ENCODE measurements around the gene MYBPC2.
A peak's percentile ranks its signal among the peaks of the same experiment; 100 is the strongest.
"Not testable (repeated sequence)": the region's sequence is repeated elsewhere in the genome, so short reads cannot be mapped to it uniquely, and the experiment has no call there.

The MYBPC2 gene

DNA sequence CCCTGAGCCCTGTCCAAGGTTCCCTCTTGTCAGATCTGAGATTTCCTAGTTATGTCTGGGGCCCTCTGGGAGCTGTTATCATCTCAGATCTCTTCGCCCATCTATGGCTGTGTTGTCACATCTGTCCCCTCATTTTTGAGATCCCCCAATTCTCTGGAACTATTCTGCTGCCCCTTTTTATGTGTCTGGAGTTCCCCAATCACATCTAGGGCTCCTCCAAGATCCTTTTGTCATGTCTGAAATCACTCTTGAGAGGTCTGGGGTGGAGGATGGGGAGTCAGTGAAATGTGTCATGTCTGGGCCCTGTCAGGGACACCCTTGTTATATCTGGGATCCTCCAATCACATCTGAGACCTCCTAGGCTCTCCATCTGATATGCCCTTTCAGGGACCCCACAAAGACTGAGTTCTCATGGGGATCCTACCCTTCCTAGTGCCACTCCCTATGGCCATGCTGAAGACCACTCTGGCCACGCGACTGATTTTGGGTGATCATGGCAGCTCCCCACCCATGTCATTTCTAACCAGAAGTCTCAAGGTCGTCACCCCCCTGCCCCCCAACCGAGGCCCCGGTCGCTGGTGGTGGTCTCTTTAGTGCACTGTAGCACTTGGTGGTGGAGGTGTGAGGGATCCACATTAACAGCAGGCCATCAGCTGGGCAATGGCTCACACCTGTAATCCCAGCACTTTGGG, 3.8 kb upstream of the MYBPC2 start:
- DNase-seq = no peak

DNA sequence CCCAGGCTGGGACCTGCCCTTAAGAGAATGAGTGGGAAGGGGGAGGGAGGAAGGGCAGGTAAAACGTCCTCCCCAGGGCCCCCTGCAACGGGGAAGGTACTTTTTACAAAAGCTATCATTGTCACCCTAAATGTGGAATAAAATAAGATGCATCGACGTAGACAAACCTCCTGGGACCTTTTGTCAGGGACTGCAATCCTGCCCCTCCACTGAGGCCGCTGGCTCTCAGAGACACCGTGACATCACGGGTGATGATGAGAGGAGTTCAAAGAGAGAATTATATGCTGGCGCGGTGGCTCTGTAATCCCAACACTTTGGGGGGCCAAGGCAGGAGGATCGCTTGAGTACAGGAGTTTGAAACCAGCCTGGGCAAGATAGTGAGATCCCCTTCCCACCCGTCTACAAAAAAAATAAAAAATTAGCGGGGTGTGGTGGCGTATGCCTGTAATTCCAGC, 1.8 kb upstream of the MYBPC2 start:
- no peak for DNase-seq

DNA sequence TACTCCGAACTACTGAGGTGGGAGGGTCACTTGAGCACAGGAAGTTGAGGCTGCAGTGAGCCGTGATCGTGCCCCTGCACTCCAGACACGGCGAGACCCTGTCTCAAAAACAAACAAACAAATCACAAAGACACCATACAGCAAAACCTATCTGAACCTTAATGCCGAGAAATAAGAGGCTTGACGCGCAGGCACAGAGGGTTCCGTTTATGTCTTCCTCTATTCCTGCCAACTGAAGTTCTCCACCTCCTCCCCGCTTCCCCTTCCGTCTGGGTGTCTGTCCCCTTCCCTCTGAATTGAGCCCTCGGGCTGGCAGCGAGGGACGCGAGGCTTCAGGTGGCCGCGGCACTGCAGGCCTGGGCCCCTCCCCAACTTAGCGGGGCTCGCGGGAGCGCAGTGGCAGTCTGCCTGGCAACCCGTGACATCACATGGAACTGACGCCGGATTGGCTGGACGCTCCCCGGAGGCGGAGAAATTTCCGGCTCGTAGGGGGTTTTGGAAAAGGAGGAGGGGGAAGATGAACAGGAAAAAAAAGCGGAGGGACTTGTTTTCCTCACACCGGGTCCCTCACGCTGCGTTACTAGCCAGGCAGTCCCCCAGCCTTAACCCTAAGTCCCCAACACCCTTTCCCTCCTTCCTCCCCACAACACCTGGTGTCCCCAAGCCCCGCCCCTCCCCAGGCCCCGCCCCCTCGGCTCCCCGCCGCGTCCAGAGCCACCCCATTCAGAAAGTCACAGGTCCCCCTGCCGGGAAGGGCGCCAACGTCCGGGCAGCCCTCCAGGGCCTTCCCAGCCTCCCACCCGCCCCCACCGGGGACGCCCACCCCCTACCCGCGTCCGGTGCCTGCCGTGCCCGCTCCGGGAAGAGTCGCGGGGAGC, 1.1 kb upstream of the MYBPC2 start:
- peak; percentile 10 for DNase-seq

DNA sequence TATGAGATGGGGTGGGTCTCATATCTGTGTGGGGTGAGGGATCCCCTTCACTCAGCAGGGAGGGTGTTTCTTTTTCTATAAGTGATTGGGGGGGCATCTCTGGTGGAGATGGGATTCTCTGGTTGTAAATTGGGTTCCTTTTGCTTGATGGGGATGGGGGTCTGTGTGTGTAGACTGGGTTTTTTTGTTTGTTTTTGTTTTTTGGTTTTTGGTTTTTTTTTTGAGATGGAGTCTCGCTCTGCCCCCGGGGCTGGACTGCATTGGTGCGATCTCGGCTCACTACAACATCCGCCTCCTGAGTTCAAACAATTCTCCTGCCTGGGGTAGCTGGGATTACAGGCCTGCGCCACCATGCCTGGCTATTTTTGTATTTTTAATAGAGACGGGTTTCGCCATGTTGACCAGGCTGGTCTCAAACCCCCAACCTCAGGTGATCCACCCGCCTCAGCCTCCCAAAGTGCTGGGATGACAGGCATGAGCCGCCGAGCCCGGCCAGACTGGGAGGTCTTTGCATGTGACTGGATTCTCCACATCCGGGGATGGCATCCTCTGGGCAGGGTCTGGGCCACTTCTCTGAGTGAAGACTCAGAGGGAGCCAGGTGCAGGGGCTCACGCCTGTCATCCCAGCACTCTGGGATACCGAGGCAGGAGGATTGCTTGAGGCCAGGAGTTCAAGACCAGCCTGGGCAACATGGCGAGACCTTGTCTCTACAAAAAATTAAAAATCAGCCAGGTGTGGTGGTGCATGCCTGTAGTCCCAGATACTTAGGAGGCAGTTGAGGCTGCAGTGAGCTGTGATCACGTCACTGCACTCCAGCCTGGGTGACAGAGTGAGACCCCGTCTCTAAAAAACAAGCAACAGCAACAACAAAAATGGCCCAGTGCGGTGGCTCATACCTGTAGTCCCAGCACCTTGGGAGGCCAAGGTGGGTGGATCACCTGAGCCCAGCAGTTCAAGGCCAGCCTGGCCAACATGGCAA, 799 bp downstream of the MYBPC2 start:
- DNase-seq = no peak

DNA sequence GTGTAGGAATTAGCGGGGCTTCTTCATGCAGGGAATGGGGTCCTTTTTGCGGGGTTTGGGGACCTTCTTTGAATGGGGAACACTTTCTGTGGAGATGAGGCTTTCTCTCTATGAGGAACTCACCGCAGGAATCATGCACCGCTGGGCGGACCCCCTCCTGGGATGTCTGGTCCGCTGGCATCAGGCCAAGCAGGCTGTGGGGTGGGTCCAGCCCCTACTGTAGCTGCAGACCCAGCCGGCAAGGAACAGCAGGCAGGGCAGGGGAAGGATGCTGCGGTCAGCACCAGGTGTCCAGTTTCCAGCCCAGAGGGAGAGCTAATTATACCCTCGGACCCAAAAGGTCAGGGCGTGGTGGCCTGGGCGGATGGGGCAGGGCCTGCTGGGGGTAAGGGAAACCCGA, 1.8 kb downstream of the MYBPC2 start:
- DNase-seq = no peak

DNA sequence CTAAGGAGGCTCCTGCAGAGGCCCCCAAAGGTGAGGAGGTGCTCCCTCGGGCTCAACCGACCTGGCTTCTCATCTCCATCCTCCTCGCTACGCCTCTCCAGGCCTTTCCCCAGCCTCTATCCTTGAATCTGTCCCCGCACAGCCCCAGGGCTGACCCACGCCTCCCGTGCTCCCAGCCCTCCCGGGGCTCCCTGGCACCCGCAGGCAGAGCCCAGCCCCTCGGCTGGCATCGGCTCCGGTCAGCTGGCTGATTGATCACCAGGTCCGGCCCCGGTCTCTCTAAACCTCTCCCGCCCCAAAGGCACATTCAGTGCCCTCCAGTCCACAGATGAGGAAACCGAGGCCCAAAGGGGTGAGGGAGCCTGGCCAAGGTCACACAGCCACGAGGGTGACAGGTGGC, 2.5 kb downstream of the MYBPC2 start:
- no peak for DNase-seq

DNA sequence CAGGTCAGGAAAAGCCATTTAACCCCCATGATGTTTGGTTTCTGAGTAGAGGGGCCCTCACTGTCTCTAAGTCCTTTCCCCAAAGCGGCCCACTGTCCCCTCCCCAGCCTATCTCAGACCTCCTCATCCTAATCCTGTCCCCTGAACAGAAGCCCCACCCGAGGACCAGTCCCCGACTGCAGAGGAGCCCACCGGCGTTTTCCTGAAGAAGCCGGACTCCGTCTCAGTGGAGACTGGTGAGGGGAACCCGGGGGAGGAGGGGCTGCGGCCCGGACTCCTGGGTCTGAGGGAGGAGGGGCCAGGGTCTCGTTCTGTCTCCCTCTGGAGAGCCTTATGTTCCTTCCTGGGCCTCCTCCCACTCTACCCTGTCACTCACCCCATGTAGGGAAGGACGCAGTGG, 2.9 kb downstream of the MYBPC2 start:
- DNase-seq = no peak

DNA sequence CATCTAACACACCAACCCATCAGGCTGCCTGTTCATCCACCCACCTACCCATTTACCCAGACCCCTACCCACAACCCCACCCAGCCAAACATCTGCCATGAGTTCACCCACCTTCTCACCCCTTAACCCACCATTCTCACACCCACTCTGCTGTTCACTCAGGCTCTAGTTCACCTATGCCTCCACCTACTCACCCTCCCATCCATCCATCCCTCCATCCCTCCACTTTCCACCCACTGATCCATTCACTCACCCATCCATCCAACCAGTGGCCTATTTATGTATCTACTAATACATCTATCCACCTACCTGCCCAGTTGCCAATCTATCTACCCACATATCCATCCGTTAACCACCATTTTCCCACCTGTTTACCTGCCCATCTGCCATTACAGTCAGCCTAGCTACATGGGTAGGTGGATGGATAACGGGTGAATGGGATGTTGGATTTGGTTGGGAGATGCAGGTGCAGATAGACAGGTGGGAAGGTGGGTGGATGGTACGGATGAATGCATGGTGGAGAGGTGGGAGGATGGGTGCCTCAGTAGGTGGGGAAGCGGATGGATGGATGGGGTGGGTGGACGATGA, 5.3 kb downstream of the MYBPC2 start:
- DNase-seq = no peak

DNA sequence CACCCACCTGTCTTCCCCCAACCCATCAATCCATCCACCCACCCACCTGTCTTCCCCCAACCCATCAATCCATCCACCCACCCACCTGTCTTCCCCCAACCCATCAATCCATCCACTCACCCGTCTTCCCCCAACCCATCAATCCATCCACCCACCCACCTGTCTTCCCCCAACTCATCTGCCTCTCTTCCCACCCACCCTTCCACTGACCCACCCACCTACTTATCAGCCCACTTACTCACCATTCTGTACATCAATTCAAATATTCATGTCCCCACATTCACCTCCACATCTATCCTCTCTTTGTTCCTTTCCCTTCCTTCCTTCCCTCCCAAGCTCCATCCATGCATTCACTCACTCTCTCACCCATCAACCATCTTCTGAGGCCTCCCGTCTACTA, 6.4 kb downstream of the MYBPC2 start:
- not testable (repeated sequence) for DNase-seq

DNA sequence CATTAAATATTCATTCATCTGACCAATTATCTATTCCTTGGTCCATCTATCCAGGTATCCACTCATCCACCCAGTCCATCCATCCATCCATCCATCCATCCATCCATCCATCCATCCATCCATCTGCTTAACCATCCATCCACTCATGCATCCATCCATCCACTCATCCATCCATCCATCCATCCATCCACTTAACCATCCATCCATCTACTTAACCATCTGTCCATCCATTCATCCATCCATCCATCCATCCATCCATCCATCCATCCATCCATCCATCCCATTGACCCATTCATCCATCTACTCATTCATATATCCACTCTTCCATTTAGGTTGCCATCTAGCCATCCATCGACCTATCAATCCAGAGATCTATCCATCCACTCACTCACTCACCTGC, 11.4 kb downstream of the MYBPC2 start:
- no peak for DNase-seq

DNA sequence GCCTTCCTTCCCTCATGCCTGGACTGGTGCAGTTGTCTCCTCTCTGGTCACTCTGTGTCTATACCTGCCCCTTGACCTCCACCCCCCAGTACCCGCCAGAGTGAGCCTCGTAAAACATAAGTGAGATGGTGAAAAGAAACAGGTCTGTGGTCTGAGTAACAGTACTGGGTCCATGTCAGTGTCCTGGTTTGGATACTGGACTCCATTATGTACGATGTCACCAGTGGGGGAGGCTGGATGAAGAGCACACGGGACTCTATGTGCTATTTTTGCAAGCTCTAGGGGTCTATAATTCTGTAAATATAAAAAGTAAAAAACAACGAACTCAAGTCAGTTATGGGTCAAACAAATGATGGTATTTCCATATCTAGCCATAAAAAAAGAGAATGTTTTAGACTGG, 14.4 kb downstream of the MYBPC2 start:
- DNase-seq = no peak

DNA sequence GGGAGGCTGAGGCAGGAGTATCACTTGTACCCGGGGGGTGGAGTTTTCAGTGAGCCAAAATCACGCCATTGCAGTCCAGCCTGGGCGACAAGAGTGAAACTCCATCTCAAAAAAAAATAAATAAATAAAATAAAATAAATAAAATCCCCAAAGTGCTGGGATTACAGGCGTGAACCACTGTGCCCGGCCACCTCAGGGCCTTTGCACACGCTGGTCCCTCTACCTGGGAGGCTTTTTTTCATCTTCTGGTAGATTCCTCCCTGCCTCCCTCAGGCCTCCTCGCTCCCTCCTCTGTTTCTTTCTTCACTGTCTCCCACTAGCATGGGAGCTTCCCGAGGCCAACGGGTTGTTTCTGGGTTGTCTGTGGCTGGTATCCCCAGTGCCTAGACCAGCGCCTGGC, 15.1 kb downstream of the MYBPC2 start:
- no peak for DNase-seq

DNA sequence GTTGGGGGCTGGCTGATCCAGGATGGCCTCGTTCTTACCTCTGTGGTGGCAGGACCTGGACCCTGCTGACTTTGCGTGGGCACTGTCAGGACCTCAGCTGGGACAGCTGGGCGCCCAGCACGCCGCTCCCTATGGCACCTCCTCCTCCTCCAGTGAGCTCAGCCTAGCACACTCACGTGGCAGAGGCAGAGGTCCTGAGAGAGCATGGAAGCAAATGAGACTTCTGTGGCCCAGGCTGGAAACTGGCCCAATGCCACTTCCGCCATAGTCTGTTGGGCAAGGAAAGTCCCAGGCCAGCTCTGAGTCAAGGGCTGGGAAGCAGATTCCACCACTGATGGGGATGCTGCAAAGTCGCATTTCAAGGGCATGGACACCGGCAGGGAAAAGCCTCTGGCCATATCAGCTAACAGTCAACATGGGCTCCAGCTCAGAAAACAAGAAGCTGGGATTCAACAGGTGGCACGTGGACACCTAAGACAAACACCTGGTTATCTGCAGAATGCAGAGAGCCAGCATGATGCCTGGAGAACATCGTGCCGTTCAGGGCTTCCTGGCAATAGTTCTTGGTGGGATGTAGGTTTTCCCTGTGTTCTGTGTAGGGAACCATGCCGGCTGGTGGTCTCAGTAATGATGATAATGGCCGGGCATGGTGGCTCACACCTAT, 16.7 kb downstream of the MYBPC2 start:
- DNase-seq = no peak

DNA sequence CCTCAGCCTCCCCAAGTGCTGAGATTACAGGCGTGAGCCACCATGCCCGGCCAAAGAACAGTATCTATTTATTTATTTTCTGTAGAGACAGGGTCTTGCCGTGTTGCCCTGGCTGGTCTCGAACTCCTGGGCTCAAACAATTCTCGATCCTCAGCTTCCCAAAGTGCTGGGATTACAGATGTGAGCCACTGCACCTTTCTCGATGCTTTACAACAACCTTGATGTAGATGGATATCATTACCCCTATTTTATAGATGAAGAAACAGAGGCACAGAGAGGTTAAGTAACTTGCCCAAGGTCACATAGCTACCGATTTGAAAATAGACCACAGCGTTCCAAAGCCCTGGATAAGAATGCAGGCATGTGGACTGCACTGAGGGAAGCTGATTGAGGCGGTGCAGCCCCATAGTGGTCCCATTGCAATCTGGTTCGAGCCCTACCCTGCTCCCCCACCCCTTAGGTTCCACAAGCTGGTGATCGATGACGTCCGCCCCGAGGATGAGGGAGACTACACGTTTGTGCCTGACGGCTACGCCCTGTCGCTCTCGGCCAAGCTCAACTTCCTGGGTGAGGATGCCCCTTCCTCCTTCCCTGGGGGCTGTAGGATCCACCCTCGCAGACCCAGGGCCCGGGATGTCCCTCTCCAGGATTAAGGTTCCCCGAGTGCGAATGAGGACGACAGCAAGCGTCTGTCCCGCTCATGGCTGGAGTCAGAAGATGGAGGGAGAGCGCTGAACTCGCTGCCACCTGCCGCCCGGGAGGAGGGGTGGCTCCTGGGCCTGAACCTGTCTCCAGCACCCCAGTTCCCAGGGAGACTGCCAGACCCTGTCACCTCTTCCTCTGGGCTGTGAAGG, 17.9 kb downstream of the MYBPC2 start:
- DNase-seq = no peak

DNA sequence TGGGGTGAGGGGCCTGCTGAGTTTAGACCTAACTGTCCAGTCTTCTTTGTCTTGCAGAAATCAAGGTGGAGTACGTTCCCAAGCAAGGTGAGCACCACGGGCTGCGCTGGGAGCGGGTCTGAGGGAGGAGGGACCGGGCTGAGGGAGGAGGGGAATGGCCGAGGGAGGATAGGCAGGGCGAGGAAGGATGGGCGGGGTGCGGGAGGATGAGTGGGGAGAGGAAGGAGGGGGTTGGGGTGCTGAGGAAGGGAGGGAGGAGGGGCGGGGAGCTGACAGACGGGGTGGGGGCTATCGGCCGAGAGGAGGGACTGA, 18.5 kb downstream of the MYBPC2 start:
- no peak for DNase-seq

DNA sequence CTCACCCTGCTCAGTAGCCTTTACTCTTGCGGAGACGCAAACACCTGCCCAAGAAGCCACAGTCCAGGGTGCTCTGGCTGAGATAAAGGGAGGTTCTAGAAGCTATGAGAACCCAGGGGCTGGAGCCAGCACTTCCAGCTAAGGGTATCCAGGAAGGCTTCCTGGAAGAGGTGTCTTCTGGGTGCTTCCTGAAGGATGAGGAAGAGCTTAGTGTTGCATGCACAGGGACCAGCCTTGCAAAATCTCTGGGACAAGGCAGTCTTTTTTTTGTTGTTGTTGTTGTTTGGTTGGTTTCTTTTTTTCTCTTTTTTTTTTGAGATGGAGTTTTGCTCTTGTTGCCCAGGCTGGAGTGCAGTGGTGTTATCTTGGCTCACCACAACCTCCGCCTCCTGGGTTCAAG, 20.6 kb downstream of the MYBPC2 start:
- DNase-seq = no peak

DNA sequence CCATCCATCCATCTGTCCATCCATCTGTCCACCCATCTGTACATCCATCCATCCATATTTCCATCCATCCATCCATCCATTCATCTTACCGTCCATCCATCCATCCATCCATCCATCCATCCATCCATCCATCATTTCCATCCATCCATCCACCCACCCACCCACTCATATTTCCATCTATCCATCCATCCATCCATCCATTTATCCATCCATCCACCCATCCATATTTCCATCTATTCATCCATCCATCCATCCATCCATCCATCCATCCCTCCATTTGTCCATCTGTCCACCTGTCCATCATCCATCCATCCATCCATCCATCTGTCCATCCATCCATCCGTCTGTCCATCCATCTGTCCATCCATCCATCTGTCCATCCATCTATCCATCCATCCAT, 23.3 kb downstream of the MYBPC2 start:
- no peak for DNase-seq

DNA sequence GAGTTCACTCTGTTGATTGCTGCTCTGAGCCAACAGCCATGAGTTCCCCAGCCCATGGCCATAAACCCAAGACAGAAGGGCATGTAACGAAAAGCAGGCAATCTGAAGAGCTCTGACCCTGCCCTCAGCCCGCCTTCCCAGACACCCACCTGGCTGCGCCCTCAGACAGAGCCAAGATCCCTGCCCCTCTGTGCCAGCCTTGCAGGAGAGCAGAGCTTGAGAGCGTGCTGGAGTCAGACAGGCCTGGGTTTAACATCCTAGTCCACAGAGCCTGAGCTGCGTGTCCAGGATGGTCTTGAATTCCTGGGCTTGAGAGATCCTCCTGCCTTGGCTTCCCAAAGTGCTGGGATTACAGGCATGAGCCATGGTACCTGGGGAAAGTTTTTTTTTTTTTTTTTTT, 24.6 kb downstream of the MYBPC2 start:
- DNase-seq = no peak

DNA sequence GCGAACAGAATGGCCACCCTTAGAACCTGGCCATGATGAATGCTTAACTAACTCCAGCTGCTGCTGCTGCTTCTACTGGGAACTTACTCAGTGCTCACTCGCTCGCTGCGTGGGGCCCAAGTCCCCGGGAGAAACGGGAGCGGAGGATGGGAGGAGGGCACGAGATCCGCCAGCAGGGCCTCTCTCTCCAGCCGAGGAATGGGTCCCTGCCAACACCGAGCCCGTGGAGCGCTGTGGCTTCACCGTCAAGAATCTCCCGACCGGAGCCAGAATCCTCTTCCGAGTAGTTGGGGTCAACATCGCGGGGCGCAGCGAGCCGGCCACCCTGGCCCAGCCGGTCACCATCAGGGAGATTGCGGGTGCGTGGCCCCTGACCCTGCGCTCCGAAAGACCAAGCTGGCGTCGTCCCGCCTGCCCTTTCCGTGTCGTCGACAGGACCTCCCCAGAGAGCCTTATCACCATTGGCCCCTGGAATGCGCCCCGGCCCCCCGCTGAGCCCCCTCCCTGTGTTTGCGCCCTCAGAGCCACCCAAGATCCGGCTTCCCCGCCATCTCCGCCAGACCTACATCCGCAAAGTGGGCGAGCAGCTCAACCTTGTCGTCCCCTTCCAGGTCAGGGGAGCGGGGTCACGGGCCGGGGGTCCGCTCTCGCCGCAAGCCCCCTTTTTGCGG, 25.8 kb downstream of the MYBPC2 start:
- DNase-seq = no peak

DNA sequence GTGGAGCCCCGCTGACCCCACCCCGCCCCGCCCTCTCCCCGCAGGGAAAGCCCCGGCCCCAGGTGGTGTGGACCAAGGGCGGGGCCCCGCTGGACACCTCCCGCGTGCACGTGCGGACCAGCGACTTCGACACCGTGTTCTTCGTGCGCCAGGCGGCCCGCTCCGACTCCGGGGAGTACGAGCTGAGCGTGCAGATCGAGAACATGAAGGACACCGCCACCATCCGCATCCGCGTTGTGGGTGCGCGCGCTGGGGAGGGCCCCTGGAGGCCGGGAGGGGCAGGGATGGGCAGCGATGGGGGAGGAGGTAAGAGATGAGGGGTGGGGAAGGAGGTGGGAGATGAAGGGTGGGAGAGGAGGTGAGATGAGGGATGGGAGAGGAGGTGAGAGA, 26.4 kb downstream of the MYBPC2 start:
- no peak for DNase-seq

DNA sequence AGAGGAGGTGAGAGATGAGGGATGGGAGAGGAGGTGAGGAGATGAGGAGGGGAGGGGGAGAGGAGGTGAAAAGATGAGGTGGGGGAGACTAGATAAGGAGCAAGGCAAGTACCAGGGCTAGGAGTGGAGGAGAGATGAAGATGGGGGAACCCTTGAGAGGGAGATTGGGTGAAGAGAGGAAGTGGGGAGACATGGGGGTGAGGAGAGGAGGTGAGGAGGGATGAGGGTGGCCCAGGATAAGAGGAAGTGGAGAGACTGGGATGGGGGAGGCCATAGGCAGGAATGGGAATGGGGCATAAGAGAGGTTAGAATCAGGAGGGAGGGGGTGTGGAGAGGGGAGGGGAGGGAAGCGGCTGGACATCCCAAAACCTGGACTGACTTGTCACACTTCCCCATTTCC, 26.9 kb downstream of the MYBPC2 start:
- no peak for DNase-seq

Measured in amniotic stem cell (primary cell).